HK-2 (cell line): Measurements from ENCODE around the gene KBTBD13.
"Not testable (repeated sequence)": the region's sequence is repeated elsewhere in the genome, so short reads cannot be mapped to it uniquely, and the experiment has no call there.

Experiments used
- DNase-seq: peaks from one replicate; pipeline ENCODE4 v3.0.0-alpha.2; 2018; ENCODE audit not compliant: unreplicated experiment

KBTBD13 gene

DNA sequence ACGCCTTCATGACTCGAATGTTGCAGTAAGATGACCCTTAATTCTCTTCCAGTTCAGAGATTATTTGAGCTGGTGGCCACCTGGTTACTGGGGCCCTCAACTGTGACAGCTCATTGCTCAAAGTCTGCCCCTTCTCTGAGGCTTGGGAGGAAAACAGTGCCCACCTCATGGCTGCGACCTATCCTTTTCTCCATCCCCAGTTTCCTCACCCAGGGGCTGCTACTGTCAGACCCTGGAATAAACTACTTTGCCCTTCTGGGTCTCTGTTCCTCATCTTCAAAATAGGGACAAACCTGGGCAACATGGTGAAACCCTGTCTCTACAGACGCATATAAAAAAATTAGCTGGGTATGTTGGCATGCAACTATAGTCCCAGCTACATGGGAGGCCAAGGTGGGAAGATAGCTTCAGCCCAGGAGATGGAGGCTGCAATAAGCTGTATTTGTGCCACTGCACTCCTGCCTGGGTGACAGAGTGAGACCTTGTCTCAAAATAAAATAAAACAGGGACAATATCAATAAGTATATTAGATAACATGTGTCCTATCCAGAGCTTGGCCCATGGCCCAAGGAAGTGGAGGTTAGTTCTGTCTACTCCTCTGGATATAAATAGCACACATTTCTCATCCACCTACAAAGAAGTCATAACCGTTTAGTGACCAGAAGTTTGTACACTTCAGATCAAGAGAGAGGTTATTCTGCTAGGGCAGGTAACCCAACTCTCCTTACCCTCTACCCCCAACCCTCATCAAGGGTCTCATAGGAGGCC lies 6.6 kb upstream of the KBTBD13 start:
- DNase-seq, result no peak

DNA sequence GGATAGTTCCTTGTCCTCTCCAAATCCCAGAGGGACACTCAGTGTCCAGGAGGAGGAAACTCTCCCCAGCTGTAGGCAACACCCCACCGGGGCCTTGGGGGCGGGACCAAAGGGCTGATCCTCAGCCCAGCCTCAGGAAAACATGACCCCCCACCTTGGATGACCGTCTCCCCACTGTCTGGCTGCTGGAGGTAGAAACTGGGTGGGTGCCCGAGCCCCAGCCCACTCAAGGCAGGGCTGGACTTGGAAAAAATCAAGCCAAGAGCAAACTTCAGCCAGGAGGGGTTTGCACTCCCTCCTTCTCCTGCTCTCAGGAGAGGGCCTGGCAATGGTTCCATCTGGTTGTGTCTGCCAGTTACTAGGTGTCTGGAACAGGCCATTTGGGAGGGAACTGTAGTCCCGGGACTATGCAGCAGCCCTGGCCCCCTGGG lies 5.2 kb upstream of the KBTBD13 start:
- no peak for DNase-seq

DNA sequence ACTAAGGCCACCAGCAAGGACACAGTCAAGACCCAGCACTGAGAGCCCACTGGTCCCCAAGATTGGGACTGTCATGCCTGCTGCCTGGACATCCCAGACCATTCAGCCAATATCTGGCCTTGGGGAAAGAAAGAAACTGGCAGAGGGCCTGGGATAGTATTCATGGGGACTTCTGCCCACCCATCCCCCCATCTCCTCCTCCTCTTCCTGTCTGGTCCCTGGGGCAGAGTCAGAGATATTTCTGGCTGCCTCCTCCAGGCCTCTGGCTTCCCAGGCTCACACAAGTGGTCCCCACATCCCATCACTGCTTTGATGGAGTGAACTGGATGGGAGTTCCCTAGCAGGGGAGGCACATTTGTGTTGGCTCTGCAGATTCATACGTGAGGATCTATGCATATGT lies 4.5 kb upstream of the KBTBD13 start:
- no peak for DNase-seq

DNA sequence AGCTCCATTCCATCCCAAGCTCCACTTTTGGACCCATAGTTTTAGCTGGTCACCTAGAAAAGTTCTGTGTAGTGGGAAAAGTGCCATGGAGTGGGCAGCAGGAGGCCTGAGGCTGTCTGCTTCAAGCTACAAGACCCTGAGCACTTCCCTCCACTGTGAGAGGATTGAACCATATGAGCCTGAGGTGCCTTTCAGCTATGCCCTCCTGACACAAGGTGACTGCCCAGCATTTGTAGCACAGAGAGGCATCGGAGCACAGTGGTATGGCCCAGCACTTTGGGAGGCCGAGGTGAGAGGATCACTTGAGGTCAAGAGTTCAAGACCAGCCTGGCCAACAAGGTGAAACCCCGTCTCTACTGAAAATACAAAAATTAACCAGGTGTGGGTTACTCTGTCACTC lies 3.9 kb upstream of the KBTBD13 start:
- DNase-seq, result no peak

DNA sequence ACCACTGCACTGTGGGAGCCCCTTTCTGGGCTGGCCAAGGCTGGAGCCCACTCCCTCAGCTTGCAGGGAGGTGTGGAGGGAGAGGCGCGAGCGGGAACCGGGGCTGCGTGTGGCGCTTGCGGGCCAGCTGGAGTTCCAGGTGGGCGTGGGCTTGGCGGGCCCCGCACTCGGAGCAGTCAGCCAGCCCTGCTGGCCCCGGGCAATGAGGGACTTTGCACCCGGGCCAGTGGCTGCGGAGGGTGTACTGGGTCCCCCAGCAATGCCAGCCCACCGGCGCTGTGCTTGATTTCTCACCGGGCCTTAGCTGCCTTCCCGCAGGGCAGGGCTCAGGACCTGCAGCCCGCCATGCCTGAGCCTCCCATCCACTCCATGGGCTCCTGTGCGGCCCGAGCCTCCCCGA lies 1.6 kb upstream of the KBTBD13 start:
- DNase-seq, result not testable (repeated sequence)

DNA sequence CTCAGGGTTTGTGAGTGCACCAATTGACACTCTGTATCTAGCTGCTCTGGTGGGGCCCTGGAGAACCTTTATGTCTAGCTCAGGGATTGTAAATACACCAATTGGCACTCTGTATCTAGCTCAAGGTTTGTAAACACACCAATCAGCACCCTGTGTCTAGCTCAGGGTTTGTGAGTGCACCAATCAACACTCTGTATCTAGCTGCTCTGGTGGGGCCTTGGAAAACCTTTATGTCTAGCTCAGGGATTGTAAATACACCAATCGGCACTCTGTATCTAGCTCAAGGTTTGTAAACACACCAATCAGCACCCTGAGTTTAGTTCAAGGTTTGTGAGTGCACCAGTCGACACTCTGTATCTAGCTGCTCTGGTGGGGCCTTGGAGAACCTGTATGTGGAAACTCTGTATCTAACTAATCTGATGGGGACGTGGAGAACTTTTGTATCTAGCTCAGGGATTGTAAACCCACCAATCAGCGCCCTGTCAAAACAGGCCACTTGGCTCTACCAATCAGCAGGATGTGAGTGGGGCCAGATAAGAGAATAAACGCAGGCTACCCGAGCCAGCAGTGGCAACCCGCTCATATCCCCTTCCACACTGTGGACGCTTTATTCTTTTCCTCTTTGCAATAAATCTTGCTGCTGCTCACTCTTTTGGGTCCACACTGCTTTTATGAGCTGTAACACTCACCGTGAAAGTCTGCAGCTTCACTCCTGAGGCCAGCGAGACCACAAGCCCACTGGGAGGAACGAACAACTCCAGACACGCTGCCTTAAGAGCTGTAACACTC lies 745 bp upstream of the KBTBD13 start:
- not testable (repeated sequence) for DNase-seq

DNA sequence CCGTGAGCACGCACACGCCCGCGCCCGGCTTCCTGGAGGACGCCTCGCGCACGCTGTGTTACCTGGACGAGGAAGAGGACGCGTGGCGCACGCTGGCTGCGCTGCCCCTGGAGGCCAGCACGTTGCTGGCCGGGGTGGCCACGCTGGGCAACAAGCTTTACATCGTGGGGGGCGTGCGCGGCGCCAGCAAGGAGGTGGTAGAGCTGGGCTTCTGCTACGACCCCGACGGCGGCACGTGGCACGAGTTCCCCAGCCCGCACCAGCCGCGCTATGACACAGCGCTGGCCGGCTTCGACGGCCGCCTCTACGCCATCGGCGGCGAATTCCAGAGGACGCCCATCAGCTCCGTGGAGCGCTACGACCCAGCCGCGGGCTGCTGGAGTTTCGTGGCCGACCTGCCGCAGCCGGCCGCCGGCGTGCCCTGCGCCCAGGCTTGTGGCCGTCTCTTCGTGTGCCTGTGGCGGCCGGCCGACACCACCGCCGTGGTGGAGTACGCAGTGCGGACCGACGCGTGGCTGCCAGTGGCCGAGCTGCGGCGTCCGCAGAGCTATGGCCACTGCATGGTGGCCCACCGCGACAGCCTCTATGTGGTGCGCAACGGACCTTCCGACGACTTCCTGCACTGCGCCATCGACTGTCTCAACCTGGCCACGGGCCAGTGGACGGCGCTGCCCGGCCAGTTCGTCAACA lies 890 bp downstream of the KBTBD13 start:
- DNase-seq, result no peak

DNA sequence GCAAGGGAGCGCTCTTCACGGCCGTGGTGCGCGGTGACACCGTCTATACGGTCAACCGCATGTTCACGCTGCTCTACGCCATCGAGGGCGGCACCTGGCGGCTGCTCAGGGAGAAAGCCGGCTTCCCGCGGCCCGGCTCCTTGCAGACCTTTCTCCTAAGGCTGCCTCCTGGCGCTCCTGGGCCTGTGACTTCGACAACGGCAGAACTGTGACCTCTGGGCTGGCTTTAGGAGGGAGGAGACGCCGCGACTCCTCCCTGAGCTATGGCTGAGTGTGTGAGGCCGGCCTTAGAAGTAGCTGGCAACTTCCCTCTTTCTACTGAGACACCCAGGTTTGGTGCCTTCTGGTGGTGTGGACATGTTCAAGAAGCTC lies 1.4 kb downstream of the KBTBD13 start:
- no peak for DNase-seq

DNA sequence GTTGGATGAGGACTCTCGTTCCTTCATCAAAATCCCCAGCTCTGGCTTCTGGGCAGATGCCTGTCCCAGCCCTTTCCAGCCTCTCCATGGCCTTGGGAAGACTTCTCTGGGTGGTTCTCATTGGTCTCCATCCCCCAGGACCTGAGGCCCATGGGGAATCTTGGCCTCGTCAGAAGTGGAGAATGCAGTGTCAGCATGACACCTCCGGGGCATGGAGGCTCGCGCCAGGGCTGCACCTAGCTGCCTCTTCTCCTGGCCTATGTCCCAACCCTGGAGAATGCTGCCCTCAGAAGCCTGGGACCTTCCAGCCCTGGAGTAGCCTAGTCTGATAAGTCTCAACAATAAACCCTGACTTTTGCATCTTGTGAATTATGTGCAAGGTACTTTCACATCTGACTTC lies 3.0 kb downstream of the KBTBD13 start:
- no peak for DNase-seq

DNA sequence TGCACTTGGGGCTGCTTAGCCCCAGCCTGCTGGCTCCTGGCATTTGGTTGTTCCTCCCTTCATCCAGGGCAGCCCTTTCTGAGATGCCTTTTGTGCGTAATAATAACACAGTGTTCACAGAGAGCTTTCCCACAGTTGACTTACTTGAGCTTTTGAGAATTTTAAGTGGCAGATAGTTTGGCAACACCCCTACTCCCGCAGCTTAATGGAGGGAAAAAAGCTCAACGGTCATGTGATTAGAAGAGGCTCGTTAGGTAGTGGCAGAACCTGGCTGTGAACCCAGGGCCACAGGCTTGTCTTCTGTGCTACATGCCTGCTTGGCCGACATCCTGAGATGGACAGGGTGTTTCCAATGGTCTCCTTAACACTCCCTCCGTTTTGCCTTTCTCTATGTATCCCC lies 4.7 kb downstream of the KBTBD13 start:
- DNase-seq, result no peak

DNA sequence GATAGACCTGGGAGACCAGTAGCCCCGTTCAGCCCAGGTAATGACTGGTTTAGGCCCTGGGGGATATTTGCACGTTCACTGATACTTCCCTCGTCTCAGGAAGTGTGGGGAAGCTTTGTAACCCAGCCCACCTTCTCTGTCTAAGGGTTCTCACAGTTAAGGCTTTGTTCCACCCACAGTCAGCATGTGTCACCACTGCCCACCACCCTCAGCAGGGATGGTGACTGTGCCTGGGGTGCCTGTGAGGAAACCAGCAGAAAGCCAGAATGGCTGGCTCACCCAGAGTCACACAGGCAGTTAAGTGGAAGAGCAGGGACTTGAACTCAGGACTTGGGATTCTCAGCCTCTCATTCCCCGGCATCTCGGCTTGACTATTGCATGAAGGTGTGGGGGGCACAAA lies 5.2 kb downstream of the KBTBD13 start:
- DNase-seq, result no peak

DNA sequence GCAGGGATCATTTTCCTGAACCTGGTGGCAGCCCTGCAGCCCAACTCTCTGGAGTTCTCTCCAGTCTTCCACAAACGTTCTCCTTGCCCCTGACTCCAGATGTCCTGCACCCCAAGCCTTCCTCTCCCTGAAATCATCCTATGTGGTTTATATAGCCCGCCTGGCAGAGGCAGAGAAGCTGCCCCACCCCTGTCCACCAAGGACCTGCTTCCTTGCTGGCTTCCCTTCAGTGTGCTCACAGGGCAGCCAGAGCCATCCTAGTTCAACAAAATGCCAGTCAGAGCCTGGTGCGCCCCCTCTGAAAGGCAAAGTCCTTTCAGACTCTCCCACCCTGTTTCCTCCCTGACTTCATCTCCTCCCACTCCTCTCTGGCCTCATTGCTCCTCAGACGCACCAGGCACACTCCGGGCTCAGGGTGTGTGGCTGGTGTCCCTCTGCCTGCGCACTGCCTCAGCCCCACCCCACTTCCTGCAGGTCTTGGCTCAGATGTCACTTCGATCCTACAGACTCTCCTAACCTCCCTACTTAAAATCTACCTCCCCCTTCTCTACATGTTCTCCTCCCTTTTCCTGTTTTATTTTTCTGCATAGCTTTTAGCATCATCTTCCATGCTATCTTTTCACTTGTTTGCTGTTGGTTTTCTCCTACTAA lies 5.9 kb downstream of the KBTBD13 start:
- no peak for DNase-seq

DNA sequence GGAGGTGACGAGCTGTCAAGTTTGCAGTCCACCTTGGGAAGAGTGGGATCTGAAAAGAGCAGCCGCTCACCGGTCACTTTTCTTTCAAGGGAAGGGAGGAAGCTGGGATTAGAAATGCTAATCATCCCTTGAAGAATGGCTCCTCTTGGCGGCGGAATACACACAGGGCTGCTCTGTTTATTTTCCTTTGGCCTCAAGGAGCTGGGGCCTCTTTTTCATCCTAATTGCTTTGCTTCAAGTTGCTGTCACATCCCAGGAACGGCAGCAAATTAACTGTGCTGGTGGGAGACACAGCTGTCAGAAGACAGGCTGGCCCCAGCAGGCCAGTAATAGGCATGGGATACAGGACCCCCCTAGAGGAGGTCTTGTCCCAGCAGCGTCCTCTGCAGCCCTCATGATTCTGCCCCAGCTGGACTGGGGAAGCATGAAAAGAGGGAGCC lies 6.7 kb downstream of the KBTBD13 start:
- no peak for DNase-seq

DNA sequence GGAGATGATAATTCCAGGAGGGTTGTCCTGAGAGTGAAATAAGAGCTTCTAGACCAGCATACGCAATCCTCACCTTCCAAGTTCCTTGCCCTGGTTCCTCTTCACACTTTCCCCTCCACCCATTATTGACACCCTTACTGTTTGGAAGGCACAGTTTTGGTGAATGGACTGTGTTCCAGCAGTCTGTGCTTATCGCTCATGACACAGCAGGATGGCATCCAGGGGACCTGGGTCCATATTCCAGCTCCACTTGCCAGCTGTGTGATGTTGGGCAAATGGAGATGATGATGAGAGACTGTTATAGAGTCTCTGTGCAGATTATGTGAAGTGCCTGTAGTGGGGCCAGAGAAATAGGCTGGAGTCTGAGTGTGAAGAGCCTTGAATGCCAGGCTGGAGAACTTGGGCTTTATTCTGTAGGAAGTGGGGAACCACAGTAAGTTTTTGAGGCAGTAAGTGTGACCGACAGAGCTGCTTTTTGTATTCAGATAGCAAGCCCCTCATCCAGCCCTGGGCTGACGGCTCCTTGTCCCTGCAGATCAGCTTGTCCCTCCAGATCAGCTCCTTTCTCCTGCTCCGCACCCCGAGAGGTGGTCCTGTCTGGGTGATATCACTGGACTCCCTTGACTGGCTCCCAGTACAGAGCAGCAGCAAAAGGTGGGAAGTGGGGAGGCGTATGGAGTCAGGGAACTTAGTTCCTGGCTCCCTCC lies 8.1 kb downstream of the KBTBD13 start:
- DNase-seq, result no peak

DNA sequence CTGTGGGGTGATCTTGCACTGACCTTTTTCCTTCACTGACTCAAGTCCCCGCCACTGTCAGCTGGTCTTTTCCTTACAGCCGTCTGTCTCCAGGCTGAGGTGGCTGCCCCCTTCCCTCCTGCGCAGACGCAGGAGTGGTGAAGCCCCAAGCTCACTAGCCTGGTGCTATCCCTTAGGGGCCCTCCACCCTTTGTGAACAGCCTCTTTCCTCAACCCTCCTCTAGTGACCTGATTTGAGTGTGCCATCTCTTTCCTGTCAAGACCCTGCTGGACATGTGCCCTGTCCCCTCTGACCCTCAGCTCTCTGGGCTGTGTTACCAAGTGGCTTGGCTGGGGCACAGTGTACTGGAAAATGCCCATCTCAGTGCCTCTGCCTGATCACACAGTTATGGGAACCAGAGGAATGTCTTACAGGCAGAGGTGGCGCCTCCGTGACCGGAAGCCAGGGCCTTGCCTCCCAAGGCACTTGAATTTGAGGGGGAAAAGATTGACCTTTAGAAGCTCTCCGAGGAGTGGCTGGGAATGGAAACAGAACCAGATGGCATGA lies 8.7 kb downstream of the KBTBD13 start:
- DNase-seq, result no peak

DNA sequence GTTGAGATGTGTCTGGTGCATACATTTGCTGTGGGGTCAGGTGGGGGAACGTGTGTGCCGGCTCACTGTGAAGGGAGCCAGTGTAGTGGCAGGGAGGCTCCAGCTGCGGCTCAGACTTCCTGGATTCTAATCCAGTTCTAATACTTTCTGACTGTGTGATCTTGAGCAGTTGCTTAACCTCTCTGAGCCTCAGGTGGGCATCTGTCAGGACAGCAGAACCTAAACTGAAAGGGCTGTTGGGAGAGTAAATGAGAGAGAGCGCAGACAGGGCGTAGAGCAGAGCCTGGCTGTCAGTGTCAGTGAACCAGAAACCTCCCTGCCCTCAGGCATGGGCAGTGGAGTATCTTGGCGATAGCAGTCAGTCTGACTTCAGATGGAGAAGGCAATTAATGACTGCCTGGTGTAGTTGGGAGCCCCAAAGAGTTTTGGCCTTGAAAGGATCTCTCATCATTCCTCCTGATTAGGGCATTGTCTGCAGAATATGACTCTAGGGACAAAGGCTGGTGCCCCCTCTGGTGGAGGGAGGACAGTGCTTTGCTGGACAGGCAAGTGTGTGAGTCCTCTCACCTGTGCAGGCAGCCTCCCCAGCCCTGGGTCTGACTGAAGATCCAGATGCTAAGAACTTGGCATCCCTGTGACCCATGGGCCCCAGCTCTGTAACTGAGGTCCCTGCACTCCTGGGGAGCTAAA lies 9.6 kb downstream of the KBTBD13 start:
- peak; percentile 26 for DNase-seq

DNA sequence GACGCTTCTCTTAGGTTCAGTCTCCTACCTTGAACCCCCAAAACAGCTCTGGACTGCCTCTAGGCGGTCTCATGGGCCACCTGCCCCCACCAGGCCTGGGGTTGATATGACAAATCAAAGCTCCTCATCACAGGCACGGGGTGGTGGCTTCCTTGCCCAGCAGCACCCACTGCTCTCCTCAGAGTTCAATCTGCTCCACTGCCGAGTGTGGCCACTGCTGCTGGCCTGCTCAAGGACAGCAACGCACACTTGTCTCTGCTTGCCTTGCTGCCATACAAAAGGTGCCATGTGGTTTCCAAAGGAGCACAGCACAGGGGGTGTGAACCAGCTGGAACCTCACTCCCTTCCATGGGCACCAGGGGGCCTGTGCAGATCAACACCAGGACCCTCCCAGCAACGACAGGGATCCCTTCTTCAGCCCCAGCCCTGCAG lies 10.2 kb downstream of the KBTBD13 start:
- DNase-seq, result no peak

DNA sequence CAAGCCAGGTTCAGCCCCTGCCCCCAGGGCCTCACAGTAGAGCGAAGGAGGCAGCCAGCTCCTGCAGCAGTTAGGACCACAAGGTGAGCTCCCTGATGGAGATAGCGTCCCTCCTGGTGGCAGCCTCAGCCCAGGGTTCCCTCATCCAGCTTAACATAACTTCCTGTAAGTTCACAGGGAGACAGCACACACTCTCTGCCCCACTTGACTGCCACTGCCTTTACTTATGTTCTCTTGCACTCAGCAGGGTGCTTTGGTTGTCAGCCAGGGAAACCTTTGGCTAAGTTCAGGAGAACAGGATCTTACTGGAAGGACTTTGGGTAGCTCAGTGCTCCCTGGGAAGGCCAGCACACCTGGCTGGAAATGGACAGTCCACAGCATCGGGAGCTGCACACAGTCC lies 10.9 kb downstream of the KBTBD13 start:
- no peak for DNase-seq

DNA sequence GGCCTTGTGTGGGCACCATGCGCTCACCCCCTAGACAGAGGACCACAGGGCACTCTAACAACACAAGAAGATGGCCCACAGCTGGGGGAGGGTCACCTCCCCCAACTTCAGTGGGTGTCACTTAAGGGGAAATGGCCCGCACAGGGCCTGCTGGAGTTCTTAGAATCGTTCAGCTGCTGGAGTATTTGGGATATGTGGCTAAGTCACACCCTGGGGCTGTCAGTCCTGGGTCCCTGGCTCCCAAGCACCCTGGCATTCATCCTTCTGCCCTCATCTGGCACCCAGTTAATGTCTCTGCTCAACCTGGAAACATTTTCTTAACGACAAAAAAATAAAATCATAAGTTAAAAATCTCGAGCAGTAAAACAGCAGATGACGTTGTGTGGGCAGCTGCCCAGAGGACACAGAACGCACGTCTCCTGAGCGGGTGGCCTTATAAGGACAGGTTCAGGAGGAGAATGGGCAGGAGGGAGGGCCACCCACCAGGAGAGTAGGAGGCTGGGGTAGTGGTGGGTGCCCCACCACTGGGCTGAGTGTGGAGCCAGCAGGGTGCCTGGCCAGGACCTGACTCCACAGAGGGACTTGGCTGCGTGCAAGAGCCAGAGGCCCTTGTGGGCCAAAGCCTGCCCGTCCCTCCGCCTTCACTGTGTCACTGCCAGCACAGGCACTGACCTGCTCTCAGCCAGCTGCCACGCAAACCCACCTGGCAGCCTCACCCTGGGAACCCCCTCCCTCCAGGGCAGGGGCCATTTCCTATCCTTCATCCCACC lies 11.5 kb downstream of the KBTBD13 start:
- no peak for DNase-seq

DNA sequence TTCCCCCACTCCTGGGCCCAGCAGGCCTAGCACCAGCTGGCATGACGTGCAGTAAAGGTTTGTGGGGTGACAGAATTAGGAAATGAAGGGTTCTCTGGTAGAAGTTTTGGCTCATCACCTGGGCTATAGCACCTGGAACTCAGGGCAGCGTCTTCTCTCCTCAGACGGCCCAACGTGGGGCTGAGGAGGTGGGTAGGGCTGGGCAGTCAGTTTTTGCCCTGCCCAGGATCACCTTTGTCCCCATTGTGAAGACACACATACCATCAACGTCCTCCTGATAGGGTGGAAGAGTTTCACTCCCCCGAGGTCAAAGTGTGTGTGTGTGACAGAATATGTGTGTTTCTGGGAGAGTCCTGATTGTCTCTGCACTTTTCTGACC lies 12.1 kb downstream of the KBTBD13 start:
- no peak for DNase-seq
